Skeletal muscle tissue (tissue), 4 donors: ENCODE results near the gene WDR70. TPM values are rescaled to one million over a fixed set of nuclear protein-coding genes. Genes with fewer than 3 reads are reported as not detected.
"Not testable (repeated sequence)": the region's sequence is repeated elsewhere in the genome, so short reads cannot be mapped to it uniquely, and the experiment has no call there.

Source experiments
- H3K27ac ChIP-seq: one replicate; pipeline ENCODE4 v1.7.0; 2013; ENCODE audit warnings: mild to moderate bottlenecking, low read depth, low read length, inconsistent platforms
- H3K27me3 ChIP-seq, 3 donors: one replicate each; pipeline ENCODE4 v1.7.0; 2013; ENCODE audit warnings: low read length in 3 of 3; ENCODE audit not compliant: control insufficient read depth in 3 of 3, insufficient read depth in 3 of 3
- H3K36me3 ChIP-seq, 3 donors: one replicate each; pipeline ENCODE4 v1.7.0; 2013; ENCODE audit warnings: low read length in 3 of 3; ENCODE audit not compliant: control insufficient read depth in 3 of 3, insufficient read depth in 3 of 3
- H3K4me1 ChIP-seq, 3 donors: one replicate each; pipeline ENCODE4 v1.7.0; 2013; ENCODE audit warnings: low read length in 3 of 3, mild to moderate bottlenecking in 3 of 3; ENCODE audit not compliant: control insufficient read depth in 3 of 3, insufficient read depth in 3 of 3
- H3K4me3 ChIP-seq, 3 donors: one replicate each; pipeline ENCODE4 v1.7.0; 2013; ENCODE audit warnings: low read length in 3 of 3
- H3K9ac ChIP-seq, 3 donors: one replicate each; pipeline ENCODE4 v1.7.0; 2013; ENCODE audit warnings: low read length in 3 of 3, mild to moderate bottlenecking in 3 of 3, moderate library complexity in 2 of 3, low read depth in 1 of 3
- H3K9me3 ChIP-seq, 3 donors: one replicate each; pipeline ENCODE4 v1.7.0; 2013; ENCODE audit warnings: low read length in 3 of 3; ENCODE audit not compliant: control insufficient read depth in 3 of 3
- total RNA-seq: library from RNA; depleted of rRNA; stranded (reverse); fragments of >200 nt; gene quantifications from one replicate; pipeline ENCODE4 v1.2.3, GENCODE V29; 2014
- donor health status: Osteomylitis.

The WDR70 gene
- total RNA-seq = 23.0 TPM

GRCh38 chr5:37379100-37379628 lies at the start of gene WDR70:
Gene WDR70, plus strand, starts transcription at chr5:37379318. Its CDS starts 50 bp downstream, at chr5:37379368.
- Histone ChIP-seq H3K4me3 (peak within 1 kb of the TSS; percentile 86 to 94 (median 87)), H3K9ac (peak within 1 kb of the TSS; percentile 72 to 95 (median 83)), H3K27ac (peak within 1 kb of the TSS; percentile 66)
- H3K4me1 ChIP-seq, H3K27me3 ChIP-seq, H3K36me3 ChIP-seq, H3K9me3 ChIP-seq: not testable (repeated sequence)

DNA sequence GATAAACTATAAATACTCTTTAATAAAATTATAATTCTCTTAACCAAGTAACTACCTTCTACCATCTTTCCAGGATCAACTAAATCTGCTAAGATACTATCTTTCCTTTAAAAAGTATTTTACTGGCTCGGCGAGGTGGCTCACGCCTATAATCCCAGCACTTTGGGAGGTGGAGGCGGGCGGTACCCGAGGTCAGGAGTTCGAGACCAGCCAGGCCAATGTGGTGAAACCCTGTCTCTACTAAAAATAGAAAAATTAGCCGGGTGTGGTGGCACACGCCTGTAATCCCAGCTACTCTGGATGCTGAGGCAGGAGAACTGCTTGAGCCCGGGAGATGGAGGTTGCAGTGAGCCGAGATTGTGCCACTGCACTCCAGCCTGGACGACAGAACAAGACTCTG lies 44.4 kb upstream of the WDR70 start:
- H3K27me3 ChIP-seq, H3K9me3 ChIP-seq, H3K4me3 ChIP-seq, H3K4me1 ChIP-seq, H3K27ac ChIP-seq, H3K9ac ChIP-seq: not testable (repeated sequence)
- H3K36me3 ChIP-seq = peaks cover 31 to 41% (median 39%) of the 10 kb centered on the region in 3 donors

DNA sequence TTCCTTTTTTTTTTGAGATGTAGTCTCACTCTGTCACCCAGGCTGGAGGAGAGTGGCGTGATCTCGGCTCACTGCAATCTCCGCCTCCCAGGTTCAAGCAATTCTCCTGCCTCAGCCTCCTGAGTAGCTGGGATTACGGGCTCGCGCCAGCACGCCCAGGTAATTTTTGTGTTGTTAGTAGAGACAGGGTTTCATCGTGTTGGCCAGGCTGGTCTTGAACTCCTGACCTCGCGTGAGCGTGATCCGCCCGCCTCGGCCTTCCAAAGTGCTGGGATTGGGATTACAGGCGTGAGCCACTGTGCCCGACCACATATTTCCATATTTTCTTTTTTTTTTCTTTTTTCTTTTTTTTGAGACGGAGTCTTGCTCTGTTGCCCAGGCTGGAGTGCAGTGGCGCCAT lies 36.4 kb upstream of the WDR70 start:
- H3K4me1 ChIP-seq, H3K9me3 ChIP-seq, H3K27me3 ChIP-seq, H3K27ac ChIP-seq, H3K9ac ChIP-seq, H3K4me3 ChIP-seq: not testable (repeated sequence)
- peaks cover 39 to 55% (median 48%) of the 10 kb centered on the region in 3 donors for H3K36me3 ChIP-seq

DNA sequence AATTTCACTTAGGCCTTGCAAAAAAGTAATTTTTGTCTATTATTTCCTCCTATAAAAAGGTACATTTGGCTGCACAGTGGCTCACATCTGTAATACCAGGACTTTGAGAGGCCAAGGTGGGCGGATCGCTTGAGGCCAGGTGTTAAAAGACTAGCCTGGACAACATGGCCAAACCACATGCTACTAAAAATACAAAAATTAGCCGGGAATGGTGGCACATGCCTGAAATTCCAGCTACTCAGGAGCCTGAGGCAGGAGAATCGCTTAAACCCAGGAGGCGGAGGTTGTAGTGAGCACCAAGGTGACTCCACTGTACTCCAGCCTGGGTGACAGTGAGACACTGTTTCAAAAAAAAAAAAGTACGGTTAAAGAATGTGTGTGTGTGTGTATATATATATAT lies 24.0 kb upstream of the WDR70 start:
- H3K36me3 ChIP-seq = peaks cover 24 to 50% (median 27%) of the 10 kb centered on the region in 3 donors

DNA sequence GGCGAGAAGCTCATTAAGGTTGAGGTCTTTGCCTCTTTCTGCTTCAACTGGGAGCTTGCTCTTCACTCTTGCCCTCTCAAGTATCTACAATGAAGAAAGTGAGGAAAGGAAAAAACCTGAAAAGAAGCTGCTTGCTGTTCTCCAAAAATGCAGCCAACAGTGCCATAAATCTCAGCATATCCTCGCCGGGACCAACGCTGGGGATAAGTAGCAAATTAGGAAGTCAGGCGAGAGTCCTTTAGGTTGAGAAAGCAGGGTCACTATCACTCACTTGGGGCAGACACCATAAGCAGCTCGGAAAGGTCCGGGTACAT lies 8.6 kb upstream of the WDR70 start:
- peaks cover 0 to 3% (median 2%) of the 10 kb centered on the region in 3 donors for H3K36me3 ChIP-seq
- peak overlapping the region; percentile 76 for H3K27ac ChIP-seq
- H3K9ac ChIP-seq = peak overlapping the region; percentile 90 to 96 (median 92)
- H3K4me1 ChIP-seq = peaks cover 9 to 29% (median 18%) of the 10 kb centered on the region in 3 donors
- no peaks in the 10 kb centered on the region for H3K27me3 ChIP-seq
- no peaks in the 10 kb centered on the region for H3K9me3 ChIP-seq
- peak overlapping the region; percentile 98 to 99 (median 99) for H3K4me3 ChIP-seq

More for the DNA sequence above, 24.0 kb upstream of the WDR70 start:
- H3K9ac ChIP-seq = no peak overlapping the region
- H3K4me1 ChIP-seq = no peaks in the 10 kb centered on the region
- no peaks in the 10 kb centered on the region for H3K27me3 ChIP-seq
- H3K4me3 ChIP-seq = no peak overlapping the region
- H3K27ac ChIP-seq = no peak overlapping the region
- no peaks in the 10 kb centered on the region for H3K9me3 ChIP-seq

- Histone ChIP-seq H3K27me3 (no peaks in the 10 kb centered on the region), H3K4me1 (peaks cover 9 to 29% (median 18%) of the 10 kb centered on the region in 3 donors), H3K9ac (peak within 1 kb of the TSS; percentile 90 to 96 (median 92)), H3K36me3 (peaks cover 0 to 3% (median 2%) of the 10 kb centered on the region in 3 donors), H3K27ac (peak within 1 kb of the TSS; percentile 76), H3K9me3 (no peaks in the 10 kb centered on the region), H3K4me3 (peak within 1 kb of the TSS; percentile 98 to 99 (median 99))
These were observed 8.0 kb upstream of the WDR70 start, which contains the start of gene NUP155 for GRCh38 chr5:37370864-37371726. Gene NUP155, minus strand, starts transcription at chr5:37371106. Its CDS starts 129 bp downstream, at chr5:37370977.

- Histone ChIP-seq H3K36me3 (peaks cover 0 to 2% (median 0%) of the 10 kb centered on the region in 3 donors), H3K27me3 (no peaks in the 10 kb centered on the region), H3K9ac (no peak overlapping the region), H3K27ac (no peak overlapping the region), H3K4me3 (no peak overlapping the region), H3K4me1 (peaks cover 0 to 12% (median 3%) of the 10 kb centered on the region in 3 donors), H3K9me3 (no peaks in the 10 kb centered on the region)
These were observed 4.0 kb upstream of the WDR70 start for GRCh38 chr5:37375091-37375490.

GRCh38 chr5:37378066-37378465 lies 1.1 kb upstream of the WDR70 start:
- H3K27ac ChIP-seq, H3K4me1 ChIP-seq, H3K27me3 ChIP-seq, H3K9me3 ChIP-seq, H3K4me3 ChIP-seq, H3K9ac ChIP-seq, H3K36me3 ChIP-seq: not testable (repeated sequence)

DNA sequence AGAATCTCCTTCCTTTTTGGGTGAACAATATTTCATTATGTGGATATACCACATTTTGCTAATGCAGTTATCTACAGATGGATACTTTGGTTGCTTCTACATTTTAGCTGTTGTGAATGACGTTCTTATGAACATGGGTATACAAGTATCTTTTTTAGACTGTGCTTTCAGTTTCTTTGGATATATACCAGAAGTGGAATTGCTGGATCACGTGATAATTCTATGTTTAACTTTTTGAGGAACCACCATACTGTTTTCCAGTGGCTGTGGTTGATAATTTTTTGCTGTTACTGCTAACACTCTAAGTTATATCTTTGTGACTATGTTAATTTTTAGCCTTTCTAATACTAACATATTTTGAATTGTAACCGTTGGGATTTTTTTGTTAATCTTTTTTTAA lies 12.5 kb downstream of the WDR70 start:
- Histone ChIP-seq H3K4me1 (no peaks in the 10 kb centered on the region), H3K27ac (no peak overlapping the region), H3K4me3 (no peak overlapping the region), H3K27me3 (no peaks in the 10 kb centered on the region), H3K9ac (no peak overlapping the region), H3K9me3 (no peaks in the 10 kb centered on the region), H3K36me3 (peaks cover 11 to 20% (median 12%) of the 10 kb centered on the region in 3 donors)

- Histone ChIP-seq H3K4me1 (no peaks in the 10 kb centered on the region), H3K4me3 (no peak overlapping the region), H3K36me3 (peaks cover 14 to 23% (median 20%) of the 10 kb centered on the region in 3 donors), H3K9ac (no peak overlapping the region), H3K27me3 (no peaks in the 10 kb centered on the region), H3K27ac (no peak overlapping the region), H3K9me3 (no peaks in the 10 kb centered on the region)
These were observed 17.2 kb downstream of the WDR70 start for GRCh38 chr5:37396352-37396751.
